Measurements from ENCODE around the gene RFX8.
"Not testable (repeated sequence)": the region's sequence is repeated elsewhere in the genome, so short reads cannot be mapped to it uniquely, and the experiment has no call there.

The RFX8 gene

DNA sequence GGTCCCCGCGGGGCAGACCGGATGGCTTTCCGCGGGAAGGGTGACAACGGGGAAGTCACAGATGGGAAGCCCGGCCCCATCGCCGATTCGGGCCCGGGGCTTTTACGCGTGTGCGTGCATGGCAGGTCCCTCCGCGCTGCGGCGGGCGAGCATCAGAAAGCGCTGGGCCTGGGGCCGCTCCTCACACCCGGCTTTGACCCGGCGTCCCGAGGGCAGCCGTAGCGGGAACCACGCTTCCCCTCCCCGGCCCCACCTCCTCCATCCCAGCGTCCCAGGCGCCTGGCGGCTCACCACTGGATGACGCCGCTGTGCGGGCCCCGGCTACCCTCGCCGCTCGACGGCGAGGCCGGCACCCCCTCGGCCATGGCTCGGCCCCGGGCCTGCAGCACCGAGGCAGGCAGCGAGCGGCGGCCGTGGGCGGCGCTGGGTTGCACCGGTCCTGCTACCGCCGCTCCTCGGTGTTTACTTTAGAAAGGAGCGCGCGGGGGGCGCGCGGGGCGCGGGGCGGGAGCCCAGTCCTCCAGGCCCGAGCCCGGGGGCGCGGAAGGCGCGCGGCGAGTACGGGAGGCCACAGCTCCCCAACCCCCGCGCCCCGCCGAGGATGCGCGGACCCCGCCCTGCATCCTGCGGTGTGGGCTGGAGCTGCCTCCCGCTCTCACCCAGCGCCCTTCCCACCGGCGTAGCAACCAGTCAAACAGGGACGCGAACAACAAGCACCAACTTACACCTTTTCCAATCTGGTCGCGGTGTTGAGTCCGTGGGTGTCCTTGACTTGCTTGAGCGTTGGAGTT lies 806 bp downstream of the RFX8 start:
- Mint-ChIP-seq H3K4me1 (peaks cover 6% of the 10 kb centered on the region), H3K27ac (no peak overlapping the region), H3K36me3 (no peaks in the 10 kb centered on the region), H3K4me3 (peak overlapping the region; percentile 74), H3K27me3 (peaks cover 16% of the 10 kb centered on the region), H3K9me3 (no peaks in the 10 kb centered on the region)
- peak; percentile 70 for ATAC-seq

- H3K27me3 Mint-ChIP-seq, result peaks cover 16% of the 10 kb centered on the region
- H3K36me3 Mint-ChIP-seq, result no peaks in the 10 kb centered on the region
- no peak overlapping the region for H3K27ac Mint-ChIP-seq
- H3K4me3 Mint-ChIP-seq, result peak overlapping the region; percentile 74
- H3K4me1 Mint-ChIP-seq, result peaks cover 6% of the 10 kb centered on the region
- no peak for ATAC-seq
- no peaks in the 10 kb centered on the region for H3K9me3 Mint-ChIP-seq
Measured at GRCh38 chr2:101473591-101473910, 1.4 kb downstream of the RFX8 start.

- Mint-ChIP-seq H3K9me3 (no peaks in the 10 kb centered on the region), H3K36me3 (no peaks in the 10 kb centered on the region), H3K27ac (no peak overlapping the region), H3K4me1 (peaks cover 8% of the 10 kb centered on the region), H3K27me3 (peaks cover 16% of the 10 kb centered on the region), H3K4me3 (no peak overlapping the region)
- no peak for ATAC-seq
Measured at GRCh38 chr2:101469863-101470262, 5.0 kb downstream of the RFX8 start.

DNA sequence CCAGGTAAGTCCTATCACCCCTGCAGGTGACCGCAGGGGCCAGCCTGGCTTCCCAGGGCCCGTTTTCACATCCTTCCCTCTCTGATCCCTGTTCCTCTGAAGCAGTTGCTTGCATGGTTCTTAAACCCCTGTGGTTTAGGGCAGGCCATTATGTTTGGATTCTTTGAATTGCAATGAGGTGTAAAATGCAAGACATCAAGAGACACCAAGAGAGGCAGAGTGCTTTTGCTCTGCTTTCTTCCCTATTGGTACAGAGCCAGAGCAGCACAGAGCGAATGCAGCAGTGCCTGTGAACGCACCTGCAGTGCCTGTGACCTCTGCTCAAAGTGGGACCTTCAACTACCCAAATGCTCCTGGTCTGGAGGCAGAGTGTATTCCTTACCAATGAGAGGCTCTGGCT lies 7.6 kb downstream of the RFX8 start:
- no peak overlapping the region for H3K4me3 Mint-ChIP-seq
- H3K27me3 Mint-ChIP-seq, result peaks cover 25% of the 10 kb centered on the region
- peaks cover 22% of the 10 kb centered on the region for H3K4me1 Mint-ChIP-seq
- H3K36me3 Mint-ChIP-seq, result no peaks in the 10 kb centered on the region
- no peak overlapping the region for H3K27ac Mint-ChIP-seq
- no peak for ATAC-seq
- no peaks in the 10 kb centered on the region for H3K9me3 Mint-ChIP-seq

- Mint-ChIP-seq H3K4me1 (peaks cover 22% of the 10 kb centered on the region), H3K36me3 (no peaks in the 10 kb centered on the region), H3K27me3 (peaks cover 23% of the 10 kb centered on the region), H3K4me3 (no peak overlapping the region), H3K27ac (no peak overlapping the region), H3K9me3 (no peaks in the 10 kb centered on the region)
- ATAC-seq, result no peak
Measured at GRCh38 chr2:101466426-101466825, 8.5 kb downstream of the RFX8 start.

DNA sequence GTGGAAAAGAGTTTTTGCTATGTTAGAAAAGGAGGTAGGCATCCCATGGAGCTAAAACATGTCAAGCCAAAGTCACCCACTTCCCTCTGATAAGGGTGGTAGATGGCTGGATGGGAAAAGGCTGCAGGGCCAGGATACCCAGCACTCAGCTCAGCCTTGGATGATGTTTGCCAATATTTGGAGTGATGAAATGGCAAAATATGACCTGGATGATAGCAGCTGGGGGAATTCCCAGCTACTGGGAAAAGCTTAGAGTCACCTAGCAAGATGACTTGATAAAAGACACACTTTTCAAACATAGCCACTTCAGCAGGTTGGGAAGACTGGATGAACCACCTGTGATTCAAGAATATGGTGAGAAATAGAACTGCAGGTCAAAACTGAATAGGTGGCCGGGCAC lies 10.1 kb downstream of the RFX8 start:
- H3K4me3 Mint-ChIP-seq, result no peak overlapping the region
- no peaks in the 10 kb centered on the region for H3K36me3 Mint-ChIP-seq
- H3K27ac Mint-ChIP-seq, result no peak overlapping the region
- no peaks in the 10 kb centered on the region for H3K9me3 Mint-ChIP-seq
- peaks cover 33% of the 10 kb centered on the region for H3K27me3 Mint-ChIP-seq
- H3K4me1 Mint-ChIP-seq, result peaks cover 22% of the 10 kb centered on the region
- ATAC-seq, result no peak

DNA sequence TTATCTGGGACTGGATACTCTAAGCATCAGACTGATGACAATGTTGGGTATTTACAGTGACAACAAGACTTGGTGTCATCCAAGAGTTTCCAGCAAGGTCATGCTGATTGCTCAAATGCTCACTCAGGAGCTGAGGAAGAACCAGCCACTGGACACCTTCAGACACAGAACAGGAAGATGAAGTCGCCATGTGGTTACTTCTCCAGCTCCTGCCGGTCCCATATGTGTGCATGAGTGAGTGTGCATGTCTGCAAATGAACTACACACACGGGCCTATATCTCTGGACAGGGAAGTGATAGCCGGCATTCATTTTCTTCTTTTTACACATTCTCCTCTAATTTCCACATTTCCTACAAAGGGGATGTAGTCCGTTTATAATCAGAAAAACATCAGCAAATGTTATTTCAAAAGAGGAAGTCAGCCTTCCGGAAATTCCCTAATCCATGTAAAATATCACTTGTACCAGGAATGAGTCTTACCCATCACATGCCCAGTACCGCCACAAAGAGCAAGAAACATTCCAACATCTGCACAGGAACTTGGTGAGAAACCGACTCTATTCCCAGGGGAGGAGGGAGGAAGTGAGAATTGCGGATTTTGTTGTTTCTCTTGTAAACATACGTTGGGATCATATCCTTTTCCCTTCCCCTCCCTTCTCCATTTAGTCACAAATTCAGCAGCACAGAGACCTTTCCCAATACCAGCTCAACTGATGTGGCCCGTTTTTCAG lies 10.8 kb downstream of the RFX8 start:
- no peak for ATAC-seq
- Mint-ChIP-seq H3K4me1 (peaks cover 22% of the 10 kb centered on the region), H3K27me3 (peaks cover 38% of the 10 kb centered on the region), H3K4me3 (no peak overlapping the region), H3K9me3 (no peaks in the 10 kb centered on the region), H3K27ac (no peak overlapping the region), H3K36me3 (no peaks in the 10 kb centered on the region)

- Mint-ChIP-seq H3K36me3 (no peaks in the 10 kb centered on the region), H3K9me3 (no peaks in the 10 kb centered on the region), H3K4me3 (no peak overlapping the region), H3K27me3 (peaks cover 45% of the 10 kb centered on the region), H3K27ac (no peak overlapping the region), H3K4me1 (peaks cover 22% of the 10 kb centered on the region)
- ATAC-seq, result no peak
Measured at GRCh38 chr2:101463421-101463820, 11.5 kb downstream of the RFX8 start.

- peaks cover 61% of the 10 kb centered on the region for H3K27me3 Mint-ChIP-seq
- ATAC-seq, result no peak
- H3K36me3 Mint-ChIP-seq, result no peaks in the 10 kb centered on the region
- no peaks in the 10 kb centered on the region for H3K9me3 Mint-ChIP-seq
- H3K4me1 Mint-ChIP-seq, result peaks cover 22% of the 10 kb centered on the region
- no peak overlapping the region for H3K27ac Mint-ChIP-seq
- no peak overlapping the region for H3K4me3 Mint-ChIP-seq
Measured at GRCh38 chr2:101461381-101461780, 13.5 kb downstream of the RFX8 start.

DNA sequence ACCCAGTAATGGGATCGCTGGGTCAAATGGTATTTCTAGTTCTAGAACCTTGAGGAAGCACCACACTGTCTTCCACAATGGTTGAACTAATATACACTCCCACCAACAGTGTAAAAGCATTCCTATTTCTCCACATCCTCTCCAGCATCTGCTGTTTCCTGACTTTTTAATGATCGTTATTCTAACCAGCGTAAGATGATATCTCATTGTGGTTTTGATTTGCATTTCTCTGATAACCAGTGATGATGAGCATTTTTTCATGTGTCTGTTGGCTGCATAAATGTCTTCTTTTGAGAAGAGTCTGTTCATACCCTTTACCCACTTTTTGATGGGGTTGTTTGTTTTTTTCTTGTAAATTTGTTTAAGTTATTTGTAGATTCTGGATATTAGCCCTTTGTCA lies 20.5 kb downstream of the RFX8 start:
- H3K4me1 Mint-ChIP-seq, ATAC-seq, H3K27ac Mint-ChIP-seq, H3K4me3 Mint-ChIP-seq, H3K9me3 Mint-ChIP-seq, H3K36me3 Mint-ChIP-seq: not testable (repeated sequence)
- H3K27me3 Mint-ChIP-seq, result peaks cover 37% of the 10 kb centered on the region

GRCh38 chr2:101450965-101451364 lies 23.9 kb downstream of the RFX8 start:
- Mint-ChIP-seq H3K9me3 (no peaks in the 10 kb centered on the region), H3K27ac (no peak overlapping the region), H3K4me1 (no peaks in the 10 kb centered on the region), H3K4me3 (no peak overlapping the region), H3K36me3 (no peaks in the 10 kb centered on the region), H3K27me3 (peaks cover 19% of the 10 kb centered on the region)
- no peak for ATAC-seq

DNA sequence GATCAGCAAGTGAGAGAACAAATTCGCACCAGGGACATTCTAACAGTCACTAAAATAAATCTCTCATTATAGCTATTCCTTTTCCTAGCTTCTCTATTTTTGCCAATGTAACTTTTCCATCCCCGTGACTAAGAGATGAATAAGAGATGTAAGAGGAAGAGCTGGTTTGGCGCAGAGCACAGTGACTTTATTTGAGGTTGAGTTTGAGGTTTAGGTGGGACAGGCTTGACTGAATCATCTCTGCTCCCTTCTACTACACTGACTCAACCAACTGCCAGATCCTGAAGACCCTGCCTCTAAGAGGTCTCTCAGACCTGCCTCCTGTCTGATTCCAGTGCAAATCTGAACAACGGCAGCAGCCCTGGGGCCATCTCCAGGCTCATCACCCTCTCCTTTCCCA lies 28.0 kb downstream of the RFX8 start:
- Mint-ChIP-seq H3K4me1 (peaks cover 8% of the 10 kb centered on the region), H3K36me3 (peaks cover 4% of the 10 kb centered on the region), H3K27me3 (peaks cover 18% of the 10 kb centered on the region), H3K27ac (no peak overlapping the region), H3K9me3 (peaks cover 4% of the 10 kb centered on the region), H3K4me3 (no peak overlapping the region)
- no peak for ATAC-seq

- Mint-ChIP-seq H3K4me3 (no peak overlapping the region), H3K4me1 (peaks cover 12% of the 10 kb centered on the region), H3K27me3 (peaks cover under 1% of the 10 kb centered on the region), H3K9me3 (peaks cover 4% of the 10 kb centered on the region), H3K36me3 (peaks cover 4% of the 10 kb centered on the region), H3K27ac (no peak overlapping the region)
- ATAC-seq, result no peak
Measured at GRCh38 chr2:101442667-101443061, 32.2 kb downstream of the RFX8 start.

DNA sequence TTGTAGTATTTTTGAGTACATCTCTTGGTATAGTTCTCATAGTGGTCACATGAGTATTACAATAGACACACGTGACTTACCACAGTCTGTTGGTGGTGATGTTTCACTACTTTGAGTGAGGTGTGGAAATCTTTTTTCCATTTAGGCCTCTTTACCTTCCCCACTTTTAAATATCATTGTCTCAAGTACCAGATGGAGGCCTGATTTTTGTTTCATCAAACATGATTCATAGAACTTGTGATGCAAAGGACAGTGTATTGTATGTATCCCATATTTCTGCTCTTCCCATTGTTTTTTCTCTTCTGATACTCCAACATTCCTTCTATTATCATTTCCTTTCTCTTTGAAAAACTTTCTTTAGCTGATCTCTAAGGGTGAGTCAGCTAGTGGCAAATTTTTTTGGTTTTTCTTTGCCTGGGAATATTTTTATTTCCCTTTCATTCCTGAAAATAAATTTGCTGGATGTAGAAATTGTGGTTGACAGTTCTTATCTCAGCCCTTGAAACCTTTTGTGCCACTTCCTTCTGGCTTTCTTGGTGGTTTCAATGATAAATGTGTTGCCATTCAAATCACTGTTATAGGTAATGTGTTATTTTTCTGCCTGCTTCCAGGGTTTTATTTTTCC lies 32.8 kb downstream of the RFX8 start:
- Mint-ChIP-seq H3K9me3 (peaks cover 4% of the 10 kb centered on the region), H3K4me1 (peaks cover 12% of the 10 kb centered on the region), H3K27me3 (peaks cover 6% of the 10 kb centered on the region), H3K36me3 (peaks cover 4% of the 10 kb centered on the region), H3K27ac (no peak overlapping the region), H3K4me3 (no peak overlapping the region)
- no peak for ATAC-seq

GRCh38 chr2:101440127-101440738 lies 34.7 kb downstream of the RFX8 start:
- Mint-ChIP-seq H3K4me1 (peaks cover 12% of the 10 kb centered on the region), H3K36me3 (peaks cover 3% of the 10 kb centered on the region), H3K4me3 (no peak overlapping the region), H3K27me3 (peaks cover 8% of the 10 kb centered on the region), H3K27ac (no peak overlapping the region), H3K9me3 (peaks cover 3% of the 10 kb centered on the region)
- no peak for ATAC-seq

All from stimulated activated memory B cell treated with anti-CD40 and anti-IgM and Interleukin-4, amounts not matched to agents 10 μg/mL and 1 μg/mL and 100 μg/mL, for 72 hours (primary cell).